HG02884 (cell line): ENCODE measurements around the gene PIK3AP1.
"Not testable (repeated sequence)": the region's sequence is repeated elsewhere in the genome, so short reads cannot be mapped to it uniquely, and the experiment has no call there.

ENCODE experiments used
- ATAC-seq: cut with Tn5 transposase; IDR thresholded peaks from one replicate; pipeline ENCODE4 v1.9.1; 2021; ENCODE audit warnings: mild to moderate bottlenecking, moderate library complexity; ENCODE audit not compliant: unreplicated experiment

The PIK3AP1 gene

DNA sequence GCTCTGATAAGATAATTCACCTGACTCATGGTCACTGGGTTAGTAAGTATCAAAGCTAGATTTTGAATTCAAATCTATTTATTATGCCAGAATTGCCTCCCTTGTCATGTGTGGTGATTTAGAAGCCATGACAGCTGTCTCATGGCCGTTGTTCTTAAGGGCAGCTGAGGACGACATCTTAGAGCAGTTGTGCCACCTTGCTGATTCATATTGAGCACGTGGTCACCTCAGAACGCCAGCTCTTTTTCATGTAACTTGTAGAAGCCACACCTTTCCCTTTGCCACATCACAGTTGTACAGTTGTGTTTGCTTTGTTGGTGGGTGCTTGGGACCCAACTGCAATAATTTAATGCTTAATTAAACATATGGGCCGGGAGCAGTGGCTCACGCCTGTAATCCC lies 4.3 kb upstream of the PIK3AP1 start:
- no peak for ATAC-seq

GRCh38 chr10:96721207-96721572 lies 876 bp upstream of the PIK3AP1 start:
- no peak for ATAC-seq

DNA sequence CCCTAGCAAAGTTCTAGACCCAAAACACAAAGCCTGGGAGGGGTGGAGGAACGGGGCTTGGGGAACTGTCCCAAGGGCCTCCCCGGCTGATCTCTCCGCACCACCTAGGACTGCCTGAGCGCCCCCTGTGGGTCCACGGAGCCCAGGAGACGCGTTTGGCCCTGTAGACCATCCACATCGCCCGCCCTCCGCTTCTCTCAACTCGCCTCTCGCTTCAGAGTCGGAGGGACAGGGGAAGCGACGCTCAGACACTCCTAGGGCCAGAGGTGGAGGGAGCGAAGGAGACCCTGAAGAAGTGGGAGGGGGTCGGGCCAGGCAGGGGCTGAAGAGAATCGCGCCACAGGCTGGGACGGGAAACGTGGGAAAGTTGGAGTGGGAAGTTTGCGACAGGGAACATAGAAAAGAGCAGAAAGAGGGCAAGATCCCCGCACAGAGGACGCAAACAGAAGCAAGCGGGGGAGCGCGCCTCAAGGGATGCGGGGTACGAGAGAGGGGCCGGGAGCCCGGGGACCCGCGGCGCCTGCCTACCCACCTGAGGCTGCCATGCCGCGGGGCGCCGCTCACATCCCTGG lies 378 bp downstream of the PIK3AP1 start:
- peak; percentile 56 for ATAC-seq

DNA sequence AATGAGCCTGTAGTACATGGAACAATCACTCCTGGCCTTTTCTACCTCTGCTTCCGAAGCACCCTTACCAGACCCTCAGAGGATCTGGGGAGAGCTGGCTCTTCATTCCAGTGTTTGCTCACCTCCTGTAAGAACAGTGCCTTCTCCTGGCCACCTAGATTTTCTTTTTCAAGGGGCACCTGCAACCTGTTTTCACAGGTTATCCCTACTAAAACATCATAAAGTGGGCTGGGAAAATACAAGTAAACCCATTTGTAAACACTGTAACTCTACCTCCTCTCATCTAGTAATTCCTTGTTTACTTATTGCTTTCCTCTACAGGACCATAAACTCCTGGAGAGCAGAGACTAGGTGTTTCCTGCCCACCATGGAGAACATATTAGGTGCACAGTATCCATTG lies 1.1 kb downstream of the PIK3AP1 start:
- no peak for ATAC-seq

DNA sequence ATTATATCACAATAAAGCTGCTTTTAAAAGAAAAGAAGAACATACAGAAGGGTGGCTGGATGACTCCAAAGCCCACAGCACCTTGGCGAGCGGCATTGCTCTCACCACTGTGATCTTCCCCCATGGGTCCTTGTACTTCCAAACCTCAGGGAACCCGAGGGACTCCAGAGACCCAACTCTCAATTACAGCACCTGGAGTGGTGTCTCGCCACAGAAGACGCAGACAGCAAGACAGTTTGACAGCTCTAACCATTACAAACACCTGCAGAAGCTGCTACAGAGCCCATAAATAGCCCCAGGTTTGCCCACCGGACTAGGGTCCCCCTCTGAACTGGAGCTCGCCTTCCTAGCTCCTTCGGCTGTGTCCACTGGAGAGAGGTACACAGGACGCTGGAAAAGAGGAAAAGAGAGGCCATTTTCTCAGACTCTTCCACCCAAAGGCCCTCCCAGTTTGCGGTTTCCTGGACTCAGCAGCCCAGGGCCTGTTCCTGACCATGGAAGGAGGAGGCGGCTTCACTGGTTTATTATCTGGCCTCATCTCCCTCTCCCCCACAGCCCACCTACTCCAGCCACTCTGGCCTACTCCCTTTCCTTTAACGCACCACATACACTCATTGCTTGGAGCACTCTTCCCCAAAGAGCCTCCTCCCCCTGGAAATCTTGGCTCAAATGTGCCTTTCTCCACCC lies 1.9 kb downstream of the PIK3AP1 start:
- ATAC-seq, result no peak

GRCh38 chr10:96716390-96716789 lies 3.9 kb downstream of the PIK3AP1 start:
- ATAC-seq, result no peak

DNA sequence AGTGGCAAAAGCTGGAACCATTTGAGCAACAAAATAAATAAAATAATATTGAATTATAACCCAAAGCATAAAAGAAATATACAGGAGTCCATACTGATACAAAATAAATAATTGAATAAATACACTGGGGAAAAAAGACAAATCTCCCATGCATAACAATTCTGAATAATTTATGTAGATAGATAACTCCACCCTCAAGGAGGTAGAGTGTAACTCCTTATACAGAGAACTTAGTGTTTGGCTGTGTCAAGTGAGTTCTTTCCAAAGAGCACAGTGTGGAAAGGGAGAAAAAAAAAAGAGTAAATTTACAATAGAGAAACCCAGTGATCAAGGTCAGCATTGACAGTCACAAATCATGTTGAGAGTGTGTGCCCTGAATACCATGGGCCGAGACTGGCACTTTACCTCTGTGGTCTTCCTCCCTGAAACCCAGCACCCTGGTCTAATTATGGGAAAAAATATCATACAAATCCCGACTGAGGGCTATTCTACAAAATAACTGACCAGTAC lies 5.5 kb downstream of the PIK3AP1 start:
- no peak for ATAC-seq

GRCh38 chr10:96714031-96714590 lies 6.2 kb downstream of the PIK3AP1 start:
- ATAC-seq, result no peak

DNA sequence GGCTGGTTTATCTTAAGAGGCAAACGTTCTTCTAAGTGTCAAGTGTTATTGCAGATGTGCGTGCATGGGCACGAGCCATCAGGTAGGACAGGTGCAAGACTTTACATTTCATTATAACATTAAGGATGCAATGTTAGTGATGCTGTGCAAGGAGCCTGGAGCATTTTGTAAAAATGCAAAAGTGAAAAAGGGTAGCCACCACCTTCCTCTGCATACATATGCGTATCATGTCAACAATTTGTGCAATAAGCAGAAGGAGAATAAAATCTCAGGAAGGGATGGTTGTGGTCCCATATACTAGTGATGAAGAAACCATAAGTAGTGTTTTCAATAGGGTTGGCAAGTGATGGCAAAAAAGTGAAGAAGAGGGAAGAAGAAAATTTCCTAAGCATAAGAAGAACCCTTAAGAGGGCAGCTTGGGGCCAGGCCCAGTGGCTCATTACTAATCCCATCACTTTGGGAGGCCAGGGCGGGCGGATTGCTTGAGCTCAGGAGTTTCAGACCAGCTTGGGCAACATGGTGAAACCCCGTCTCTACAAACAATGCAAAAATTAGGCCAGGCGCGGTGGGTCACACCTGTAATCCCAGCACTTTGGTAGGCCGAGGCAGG lies 7.5 kb downstream of the PIK3AP1 start:
- ATAC-seq, result no peak

- no peak for ATAC-seq
Measured at GRCh38 chr10:96711048-96711728, 9.1 kb downstream of the PIK3AP1 start.

- no peak for ATAC-seq
Measured at GRCh38 chr10:96709525-96709924, 10.8 kb downstream of the PIK3AP1 start.

DNA sequence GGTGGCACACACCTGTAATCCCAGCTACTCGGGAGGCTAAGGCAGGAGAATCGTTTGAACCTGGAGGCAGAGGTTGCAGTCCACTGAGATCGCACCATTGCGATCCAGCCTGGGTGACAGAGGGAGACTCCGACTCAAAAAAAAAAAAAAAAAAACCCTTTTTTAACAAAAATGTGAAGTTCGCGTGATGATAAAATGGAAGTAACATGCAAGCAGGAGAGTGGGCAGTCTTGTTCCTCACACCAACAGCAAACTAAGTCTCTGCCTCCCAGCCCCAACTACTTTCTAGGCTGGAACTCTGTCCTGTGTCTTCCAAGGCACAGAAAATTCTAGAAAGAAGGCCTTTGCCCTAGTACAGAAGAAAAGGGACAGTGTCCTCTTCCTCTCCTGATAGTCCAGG lies 11.3 kb downstream of the PIK3AP1 start:
- no peak for ATAC-seq

GRCh38 chr10:96708456-96708855 lies 11.9 kb downstream of the PIK3AP1 start:
- ATAC-seq, result no peak

DNA sequence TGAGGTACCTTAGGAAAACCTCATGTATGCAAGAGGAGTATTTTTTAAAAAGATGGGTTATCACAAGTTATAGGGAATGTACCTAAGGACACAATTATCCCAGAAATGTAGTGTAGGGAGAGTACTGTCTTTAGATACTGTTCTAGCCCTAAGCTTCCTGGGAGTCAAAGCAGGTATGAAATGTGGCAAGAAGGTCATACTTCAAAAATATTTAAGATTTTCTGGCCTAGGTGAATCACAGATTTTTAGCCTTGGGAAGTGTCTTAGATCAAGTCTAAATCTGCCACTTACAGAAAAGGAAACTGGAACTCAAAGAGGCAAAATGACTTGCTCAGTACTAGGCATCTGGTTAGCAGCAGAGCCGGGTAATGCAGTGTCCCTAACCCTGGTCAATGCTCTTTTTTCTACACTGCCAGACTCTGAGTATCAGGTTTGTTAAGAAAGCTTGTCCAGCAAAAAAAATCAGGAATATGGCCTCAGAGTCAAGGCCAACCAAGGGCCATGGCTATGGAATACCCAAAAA lies 13.9 kb downstream of the PIK3AP1 start:
- no peak for ATAC-seq

DNA sequence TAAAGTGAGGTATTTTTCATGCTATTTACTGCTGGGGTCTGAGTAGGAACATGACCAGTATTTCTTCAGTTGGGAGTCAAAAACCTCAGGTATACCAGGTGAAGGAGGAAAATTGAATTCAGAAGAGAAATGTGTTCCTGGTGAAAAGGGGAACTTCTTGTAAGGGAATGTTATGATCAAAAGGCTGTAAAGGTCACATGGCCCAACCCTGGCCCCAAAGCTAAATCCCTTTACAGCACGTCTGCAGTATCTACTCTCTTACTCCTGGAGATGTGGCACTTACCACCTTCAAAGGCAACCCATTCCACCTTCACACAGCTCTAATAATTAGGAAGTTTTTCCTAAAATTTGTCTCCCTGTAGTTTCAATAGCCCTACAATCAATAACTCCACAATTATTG lies 15.2 kb downstream of the PIK3AP1 start:
- ATAC-seq, result no peak

- no peak for ATAC-seq
Measured at GRCh38 chr10:96704563-96704962, 15.8 kb downstream of the PIK3AP1 start.

- no peak for ATAC-seq
Measured at GRCh38 chr10:96703358-96703757, 17.0 kb downstream of the PIK3AP1 start.

DNA sequence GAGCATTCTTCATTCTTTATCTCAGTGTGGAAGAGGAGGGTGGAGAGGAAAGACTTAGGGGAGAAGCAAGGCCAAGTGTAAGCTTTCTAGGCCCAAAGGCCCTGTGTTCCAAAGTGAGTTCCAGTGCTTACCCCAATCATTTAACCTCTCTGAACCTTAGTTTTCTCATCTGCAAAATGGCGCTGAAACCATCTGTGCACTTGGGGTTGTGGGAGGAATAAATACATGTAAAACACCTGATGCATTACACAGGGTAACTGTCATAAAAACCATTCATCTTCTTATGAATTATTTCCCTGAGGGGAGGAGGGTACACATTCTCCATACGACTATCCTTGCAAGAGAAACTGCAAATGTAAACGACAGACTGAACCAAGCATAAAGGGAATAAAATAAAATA lies 19.0 kb downstream of the PIK3AP1 start:
- ATAC-seq, result no peak

GRCh38 chr10:96700374-96701099 lies 19.8 kb downstream of the PIK3AP1 start:
- peak; percentile 61 for ATAC-seq

DNA sequence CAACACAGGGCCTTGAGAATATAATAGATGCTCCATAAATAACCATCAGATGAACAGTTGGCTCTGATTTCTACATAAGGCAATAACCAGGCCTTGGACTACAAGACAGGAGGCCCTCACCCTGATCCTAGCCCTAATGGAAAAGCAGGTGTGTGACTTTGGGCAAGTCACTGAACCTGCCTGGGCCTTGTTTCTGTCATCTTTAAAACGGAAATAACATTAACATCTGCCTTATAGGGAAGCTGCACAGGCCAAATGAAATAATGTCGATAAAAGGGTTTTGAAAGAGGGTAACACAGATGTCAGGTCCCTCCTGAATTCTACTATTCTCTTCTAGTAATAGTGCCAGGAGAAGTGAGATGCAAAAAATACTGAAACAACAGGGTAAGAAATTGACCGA lies 20.7 kb downstream of the PIK3AP1 start:
- no peak for ATAC-seq

- ATAC-seq, result not testable (repeated sequence)
Measured at GRCh38 chr10:96698305-96698704, 22.0 kb downstream of the PIK3AP1 start.
